Gastrocnemius medialis (tissue), 4 donors: ENCODE results near the gene DYSF. TPM values are rescaled to one million over a fixed set of nuclear protein-coding genes. Genes with fewer than 3 reads are reported as not detected.
"Not testable (repeated sequence)": the region's sequence is repeated elsewhere in the genome, so short reads cannot be mapped to it uniquely, and the experiment has no call there.

ENCODE experiments used
- ATAC-seq, 2 donors: fragments of 150-250 bp; one replicate each; pipeline ENCODE4 v1.9.1; 2016
- DNase-seq, 2 donors: peaks; one replicate each; pipeline ENCODE4 v3.0.0-alpha.2; 2019
- H3K27ac ChIP-seq, 4 donors: fragments of 200-600 bp; sonication (generic); 1 replicate in 1 of 4; 2 replicates in 3 of 4; pipeline ENCODE4 v1.5.1; 2016 to 2018; ENCODE audit warnings: mild to moderate bottlenecking in 2 of 4, moderate library complexity in 1 of 4
- H3K27me3 ChIP-seq, 3 donors: fragments of 200-600 bp; sonication (generic) in 2 of 3; 1 replicate in 1 of 3; 2 replicates in 2 of 3; pipeline versions ENCODE4 v1.5.1 to v1.6.0; 2016 to 2019; ENCODE audit warnings: mild to moderate bottlenecking in 1 of 3, moderate library complexity in 1 of 3
- H3K36me3 ChIP-seq, 2 donors: fragments of 200-600 bp; sonication (generic) in 1 of 2; one replicate each; pipeline ENCODE4 v1.5.1; 2017 to 2018
- H3K4me1 ChIP-seq, 2 donors: fragments of 200-600 bp; sonication (generic) in 1 of 2; one replicate each; pipeline ENCODE4 v1.5.1; 2016 to 2017; ENCODE audit warnings: mild to moderate bottlenecking in 2 of 2
- H3K4me3 ChIP-seq, 4 donors: fragments of 200-600 bp; sonication (generic) in 3 of 4; 1 replicate in 1 of 4; 2 replicates in 3 of 4; pipeline ENCODE4 v1.5.1; 2016 to 2019; ENCODE audit warnings: mild to moderate bottlenecking in 2 of 4
- H3K9me3 ChIP-seq, 3 donors: fragments of 200-600 bp; sonication (generic) in 2 of 3; 1 replicate in 1 of 3; 2 replicates in 2 of 3; pipeline ENCODE4 v1.5.1; 2016 to 2019
- CTCF ChIP-seq, 5 experiments: fragments of 450-650 bp in 3 of 5; fragments of 200-600 bp in 2 of 5; sonication (generic) in 2 of 5; IDR thresholded peaks in 4 of 5; conservative IDR thresholded peaks in 1 of 5; 1 replicate in 4 of 5; 2 replicates in 1 of 5; pipeline ENCODE4 v1.5.1; 2016 to 2019; ENCODE audit warnings: antibody characterized with exemption in 5 of 5, mild to moderate bottlenecking in 3 of 5, moderate library complexity in 3 of 5
- POLR2A ChIP-seq, 2 donors: fragments of 450-650 bp; IDR thresholded peaks; one replicate each; pipeline ENCODE4 v1.6.1; 2017; ENCODE audit warnings: antibody characterized with exemption in 2 of 2, mild to moderate bottlenecking in 2 of 2, moderate library complexity in 2 of 2
- in situ Hi-C, 4 donors: fragments of 200-750 bp; cut with MboI; loops; one replicate each; pipeline versions ENCODE4 v1.15.0 to v1.8.0; 2017; ENCODE audit warnings: low sequenced_read_pairs in 4 of 4
- intact Hi-C: fragments of 100-400 bp; cut with DNase I; formaldehyde crosslinking; loops from one replicate; pipeline ENCODE4 v1.15.1; 2023; ENCODE audit warnings: low total_unique reads
- total RNA-seq, 4 donors: library from RNA; depleted of rRNA; stranded (reverse); fragments of >200 nt; gene quantifications; one replicate each; pipeline versions ENCODE4 v1.1.0 to v1.2.3, GENCODE V29; 2016

The DYSF gene
- 100 to 1,000 TPM in 2 of 4 donors, 10 to 100 TPM in 2; 40.7 to 267 (median 153) TPM for total RNA-seq

GRCh38 chr2:71453404-71454220, at the start of gene DYSF:
Gene DYSF, plus strand, starts transcription at chr2:71453561.
- in situ Hi-C loops (no loop called here), intact Hi-C loops (loop anchor here (2.0 to 10.0 kb wide), 7 partner anchors 15 to 691 kb away; partner anchors contain the start of genes CYP26B1 and ZNF638)
- Histone ChIP-seq H3K27ac (peak within 1 kb of the TSS; percentile 92 to 99 (median 94)), H3K9me3 (no peaks in the 10 kb centered on the region), H3K27me3 (no peaks in the 10 kb centered on the region), H3K4me3 (peak within 1 kb of the TSS; percentile 62 to 83 (median 74)), H3K36me3 (no peaks in the 10 kb centered on the region), H3K4me1 (peaks cover 76 to 80% of the 10 kb centered on the region in 2 donors)
- TF ChIP-seq POLR2A (IDR thresholded peaks at IDR 0.05) = peak; percentile 60 to 69
- no peak for TF ChIP-seq CTCF (IDR thresholded peaks at IDR 0.05 in 4 of 5, conservative IDR thresholded peaks at IDR 0.05 in 1 of 5)
- ATAC-seq (peak; percentile 26 to 47), DNase-seq (peak; percentile 85 to 94)

GRCh38 chr2:71409611-71410010, 43.8 kb upstream of the DYSF start:
- no peaks in the 10 kb centered on the region for H3K4me1 ChIP-seq
- ATAC-seq = no peak
- peaks cover 0 to 48% of the 10 kb centered on the region in 2 donors for H3K36me3 ChIP-seq
- H3K9me3 ChIP-seq = no peaks in the 10 kb centered on the region
- H3K4me3 ChIP-seq = no peak overlapping the region
- intact Hi-C loops = no loop called here
- peak overlapping the region in 3 of 4 donors; percentile 7 to 57 (median 35) for H3K27ac ChIP-seq
- DNase-seq = no peak
- no peak for TF ChIP-seq CTCF (IDR thresholded peaks at IDR 0.05 in 4 of 5, conservative IDR thresholded peaks at IDR 0.05 in 1 of 5)
- TF ChIP-seq POLR2A (IDR thresholded peaks at IDR 0.05) = no peak
- H3K27me3 ChIP-seq = no peaks in the 10 kb centered on the region
- in situ Hi-C loops = no loop called here

GRCh38 chr2:71410696-71411095, 42.7 kb upstream of the DYSF start:
- DNase-seq = no peak
- ATAC-seq = no peak
- Histone ChIP-seq H3K9me3 (no peaks in the 10 kb centered on the region), H3K36me3 (peaks cover 0 to 37% of the 10 kb centered on the region in 2 donors), H3K4me3 (no peak overlapping the region), H3K27me3 (no peaks in the 10 kb centered on the region), H3K27ac (peak overlapping the region in 3 of 4 donors; percentile 7 to 57 (median 35)), H3K4me1 (no peaks in the 10 kb centered on the region)
- intact Hi-C loops (no loop called here), in situ Hi-C loops (no loop called here)
- TF ChIP-seq CTCF (IDR thresholded peaks at IDR 0.05 in 4 of 5, conservative IDR thresholded peaks at IDR 0.05 in 1 of 5) = no peak
- TF ChIP-seq POLR2A (IDR thresholded peaks at IDR 0.05) = no peak

- intact Hi-C loops, H3K27ac ChIP-seq, H3K9me3 ChIP-seq, DNase-seq, ATAC-seq, H3K4me1 ChIP-seq, H3K27me3 ChIP-seq, in situ Hi-C loops, H3K36me3 ChIP-seq: not testable (repeated sequence)
- H3K4me3 ChIP-seq = peak overlapping the region in 1 of 4 donors; percentile 31
Measured at GRCh38 chr2:71416866-71417265, 36.5 kb upstream of the DYSF start.
